Left ventricle myocardium superior (tissue), 1 donor: ENCODE measurements around the gene ALAS1. TPM values are rescaled to one million over a fixed set of nuclear protein-coding genes. Genes with fewer than 3 reads are reported as not detected.

Experiments
- ATAC-seq: fragments of 200-7000 bp; cut with Tn5 transposase; one replicate; pipeline ENCODE4 v1.9.1; 2020; ENCODE audit warnings: mild to moderate bottlenecking, moderate library complexity
- DNase-seq: peaks from one replicate; pipeline ENCODE4 v3.0.0-alpha.2; 2020
- intact Hi-C: fragments of 100-400 bp; cut with micrococcal nuclease; formaldehyde crosslinking; loops from one replicate; pipeline ENCODE4 v1.11.0; 2022
- total RNA-seq: library from RNA; stranded (reverse); fragmentation: NEBNext Ultra II Directional; extraction: Animal tissue kit (Norgen Biotek cat#: 25700); gene quantifications from one replicate; pipeline ENCODE4 v1.2.1, GENCODE V29; 2021
- donor health status: DM: no; HTN: yes; CAD: no; lungs with severe emphysema.

ALAS1 gene
- total RNA-seq, 1 donor from 2014 or later, result 166 TPM

DNA sequence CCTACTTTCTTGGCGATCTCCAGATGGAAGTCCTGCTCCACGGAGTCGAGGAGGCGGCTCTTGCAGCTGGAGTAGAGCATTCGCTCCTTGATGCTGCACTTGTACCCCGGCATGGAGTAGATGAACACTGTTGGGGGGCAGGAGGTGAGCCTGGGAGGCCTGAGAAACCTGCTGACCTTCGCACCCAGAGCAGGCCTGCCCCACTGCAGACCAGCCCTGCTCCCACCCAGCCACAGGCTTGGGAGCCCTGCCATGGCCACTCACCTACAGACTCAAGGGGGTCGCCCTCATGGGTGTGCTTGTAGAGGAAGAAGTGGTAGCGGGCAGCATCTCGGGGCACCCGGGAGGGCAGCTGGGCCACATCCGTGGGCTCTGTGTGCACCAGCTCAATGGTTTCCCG, 31.7 kb downstream of the ALAS1 start:
- ATAC-seq (no peak), DNase-seq (no peak)
- intact Hi-C loops, result no loop called here

GRCh38 chr3:52230461-52230860, 32.5 kb downstream of the ALAS1 start:
- DNase-seq (no peak), ATAC-seq (no peak)
- intact Hi-C loops, result no loop called here

DNA sequence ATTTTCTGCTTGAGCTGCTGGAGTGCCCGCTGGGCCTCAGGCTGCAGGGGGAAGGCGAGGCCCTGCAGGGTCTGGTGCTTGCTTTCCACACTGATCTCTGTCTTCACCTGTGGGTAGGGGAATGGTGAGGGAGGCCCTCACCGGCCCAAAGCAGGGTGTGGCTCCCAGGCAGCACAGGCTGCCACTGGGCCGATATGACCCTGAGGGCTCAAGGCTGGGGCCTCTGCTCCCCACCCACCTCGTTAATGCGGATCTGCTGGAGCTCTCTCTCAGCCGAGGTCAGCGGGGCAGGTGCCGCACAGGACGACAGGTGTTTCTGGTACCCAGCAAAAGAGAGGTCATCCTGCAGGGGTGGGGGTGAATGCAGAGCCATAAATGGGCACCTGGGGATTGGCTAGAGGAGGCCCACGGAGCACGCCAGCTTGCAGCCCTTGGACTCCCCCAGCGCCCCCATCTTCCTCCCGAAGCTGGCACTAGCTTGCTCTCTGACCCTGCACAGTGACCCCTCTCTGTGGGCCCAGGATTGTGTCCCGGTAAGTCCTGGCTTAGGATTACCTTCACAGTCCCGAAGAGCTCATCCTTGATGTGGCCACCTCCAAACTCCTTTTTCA, 33.0 kb downstream of the ALAS1 start:
- no peak for ATAC-seq
- DNase-seq, result no peak
- intact Hi-C loops, result no loop called here

- intact Hi-C loops, result no loop called here
- ATAC-seq, result peak; percentile 6
Observed at GRCh38 chr3:52231502-52232278, 33.7 kb downstream of the ALAS1 start.

GRCh38 chr3:52232279-52233107, 34.5 kb downstream of the ALAS1 start:
- DNase-seq, result no peak
- intact Hi-C loops, result no loop called here
- no peak for ATAC-seq

More at GRCh38 chr3:52231502-52232278, 33.7 kb downstream of the ALAS1 start:
- DNase-seq, result peak; percentile 87

DNA sequence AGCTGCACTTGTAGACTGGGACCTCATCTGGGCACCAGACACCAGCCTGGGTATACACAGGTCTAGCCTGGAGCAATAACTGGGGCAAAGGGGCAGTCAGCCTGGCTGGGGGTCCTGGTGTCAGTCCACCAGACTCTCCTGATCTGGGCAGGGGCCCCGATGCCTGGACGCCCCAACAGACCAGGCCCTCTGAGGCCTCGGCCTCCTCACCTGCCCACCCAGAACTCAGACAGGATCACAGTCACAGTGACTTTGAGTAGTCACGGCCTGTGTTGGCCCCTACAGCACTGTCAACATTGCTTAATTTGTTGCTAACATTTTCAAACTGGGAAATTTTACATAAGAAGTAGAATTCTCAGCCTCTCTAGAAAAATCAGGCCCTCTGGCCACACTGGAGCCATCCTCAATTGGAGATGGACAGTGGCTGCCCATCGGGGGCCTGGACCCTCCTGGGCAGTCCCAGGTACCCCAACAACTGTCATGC, 35.2 kb downstream of the ALAS1 start:
- intact Hi-C loops, result no loop called here
- ATAC-seq (no peak), DNase-seq (no peak)

GRCh38 chr3:52233968-52234367, 36.0 kb downstream of the ALAS1 start:
- peak; percentile 81 for DNase-seq

GRCh38 chr3:52234516-52235447, 36.8 kb downstream of the ALAS1 start:
- DNase-seq, result peak; percentile 74
- intact Hi-C loops, result no loop called here
- ATAC-seq, result peak; percentile 49

More at GRCh38 chr3:52233968-52234367, 36.0 kb downstream of the ALAS1 start:
- intact Hi-C loops, result no loop called here
- ATAC-seq, result peak; percentile 41

GRCh38 chr3:52236424-52236886, 38.5 kb downstream of the ALAS1 start:
- ATAC-seq (peak; percentile 5), DNase-seq (peak; percentile 31)
- intact Hi-C loops, result no loop called here

- intact Hi-C loops, result no loop called here
- DNase-seq (peak; percentile 23), ATAC-seq (no peak)
Observed at GRCh38 chr3:52237006-52237656, 39.2 kb downstream of the ALAS1 start.

GRCh38 chr3:52237657-52238172, 39.8 kb downstream of the ALAS1 start:
- intact Hi-C loops, result no loop called here
- ATAC-seq, result peak; percentile 60

GRCh38 chr3:52238193-52238760, 40.3 kb downstream of the ALAS1 start:
- intact Hi-C loops, result no loop called here
- DNase-seq (no peak), ATAC-seq (no peak)

More at GRCh38 chr3:52237657-52238172, 39.8 kb downstream of the ALAS1 start:
- DNase-seq, result peak; percentile 91

DNA sequence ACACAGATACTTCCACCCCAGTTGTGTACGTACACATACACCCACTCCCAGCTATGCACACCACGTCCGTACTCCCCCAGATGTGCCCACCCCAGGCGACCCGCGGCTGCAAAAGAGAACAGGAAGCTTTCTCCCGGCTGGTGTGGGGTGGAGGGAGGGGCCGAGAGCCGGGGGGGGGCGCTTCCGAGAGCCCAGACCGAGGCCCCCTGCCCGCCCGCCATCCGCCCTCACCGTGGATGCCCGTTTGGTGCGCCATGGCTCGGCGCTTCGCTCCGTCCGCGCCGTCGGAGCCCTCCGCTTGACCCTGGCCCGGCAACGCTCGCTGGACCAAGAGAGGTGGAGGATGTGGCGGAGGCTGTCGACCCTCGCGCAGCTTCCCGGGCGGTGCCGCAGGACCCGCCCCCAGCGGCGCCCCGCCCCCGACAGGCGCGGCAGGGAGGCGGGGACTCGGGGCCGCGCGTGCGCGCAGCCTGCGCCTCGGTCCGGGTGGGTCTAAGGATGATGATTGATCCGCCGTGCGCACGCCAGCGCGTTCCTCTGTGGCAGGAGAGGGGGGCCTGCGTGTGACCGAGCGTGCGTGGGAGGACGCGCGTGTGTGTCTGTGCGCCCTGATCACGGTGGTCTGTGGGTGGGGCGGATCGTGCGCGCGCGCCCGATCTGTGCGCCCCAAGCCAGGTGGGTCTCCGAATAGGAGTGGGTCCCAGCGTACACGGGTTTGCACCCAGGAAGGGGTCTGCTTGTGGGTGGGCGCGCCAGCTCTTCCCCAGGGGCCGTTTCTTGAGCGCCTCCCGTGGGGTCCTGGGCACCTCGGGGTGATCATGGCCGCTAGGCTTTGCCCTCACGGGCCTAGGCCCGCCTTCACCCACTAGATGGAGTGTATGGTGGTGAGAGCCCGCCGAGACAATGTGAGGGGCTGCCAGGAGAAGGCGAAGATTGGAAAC, 41.1 kb downstream of the ALAS1 start, which contains the start of gene TWF2:
TSS of gene TWF2 (minus strand) at position 398 of the 941 bp plus-strand sequence. CDS start at position 256, 142 bp downstream.
- DNase-seq (peak; percentile 90), ATAC-seq (peak; percentile 79)
- intact Hi-C loops, result no loop called here

DNA sequence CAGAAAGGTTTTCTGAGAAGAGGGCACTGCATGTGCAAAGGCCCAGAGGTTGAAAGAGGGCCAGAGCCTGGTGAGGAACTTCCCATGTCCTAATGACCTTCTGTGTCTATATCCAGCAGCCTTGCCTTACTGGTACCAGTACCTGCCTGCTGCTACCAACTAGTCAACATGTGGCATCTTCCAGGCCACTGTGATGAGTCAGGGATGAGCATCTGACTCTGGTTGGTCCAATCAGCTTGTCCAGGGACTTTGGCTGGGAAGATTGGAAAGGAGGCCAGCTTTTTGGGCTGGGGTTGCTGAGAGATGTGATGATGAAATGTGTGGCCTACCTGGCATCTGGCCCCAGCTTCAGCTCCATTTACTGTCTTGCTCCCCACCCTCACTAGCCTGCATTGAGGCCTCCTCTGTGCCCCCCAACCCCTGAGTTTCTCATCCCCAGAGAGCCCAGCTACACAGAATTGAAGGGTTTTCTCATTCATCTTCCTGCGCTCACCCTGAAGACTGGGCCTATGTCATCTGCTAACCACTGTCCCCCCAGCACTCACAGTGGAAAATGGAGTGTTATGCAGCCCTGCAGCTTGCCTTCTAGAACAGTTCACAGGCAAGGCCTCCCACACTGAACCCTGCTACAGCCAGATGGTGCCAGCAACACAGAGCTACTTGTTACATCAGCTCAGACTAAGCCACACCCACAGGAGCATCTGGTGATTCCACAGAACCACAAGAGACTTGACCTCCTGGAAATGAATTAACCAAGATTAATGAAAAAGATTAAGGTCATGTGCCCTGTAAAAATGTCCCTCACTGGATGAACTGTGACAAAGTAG, 42.3 kb downstream of the ALAS1 start:
- ATAC-seq (no peak), DNase-seq (peak; percentile 53)
- intact Hi-C loops, result no loop called here

- intact Hi-C loops, result no loop called here
- ATAC-seq, result no peak
- DNase-seq, result no peak
Observed at GRCh38 chr3:52240886-52241370, 43.0 kb downstream of the ALAS1 start.
